Posterior cingulate gyrus (tissue), 11 donors: Measurements from ENCODE around the gene NBEA.
A peak's percentile ranks its signal among the peaks of the same experiment; 100 is the strongest.
"Not testable (repeated sequence)": the region's sequence is repeated elsewhere in the genome, so short reads cannot be mapped to it uniquely, and the experiment has no call there.

Experiments used
- DNase-seq, 10 donors: peaks; one replicate each; pipeline versions ENCODE4 v3.0.0 to v3.0.0-alpha.2; 2020 to 2021; ENCODE audit warnings: mixed read lengths in 3 of 10
- intact Hi-C: fragments of 100-400 bp; cut with DNase I; formaldehyde crosslinking; loops from one replicate; pipeline ENCODE4 v1.15.1; 2023

The NBEA gene, protein sequence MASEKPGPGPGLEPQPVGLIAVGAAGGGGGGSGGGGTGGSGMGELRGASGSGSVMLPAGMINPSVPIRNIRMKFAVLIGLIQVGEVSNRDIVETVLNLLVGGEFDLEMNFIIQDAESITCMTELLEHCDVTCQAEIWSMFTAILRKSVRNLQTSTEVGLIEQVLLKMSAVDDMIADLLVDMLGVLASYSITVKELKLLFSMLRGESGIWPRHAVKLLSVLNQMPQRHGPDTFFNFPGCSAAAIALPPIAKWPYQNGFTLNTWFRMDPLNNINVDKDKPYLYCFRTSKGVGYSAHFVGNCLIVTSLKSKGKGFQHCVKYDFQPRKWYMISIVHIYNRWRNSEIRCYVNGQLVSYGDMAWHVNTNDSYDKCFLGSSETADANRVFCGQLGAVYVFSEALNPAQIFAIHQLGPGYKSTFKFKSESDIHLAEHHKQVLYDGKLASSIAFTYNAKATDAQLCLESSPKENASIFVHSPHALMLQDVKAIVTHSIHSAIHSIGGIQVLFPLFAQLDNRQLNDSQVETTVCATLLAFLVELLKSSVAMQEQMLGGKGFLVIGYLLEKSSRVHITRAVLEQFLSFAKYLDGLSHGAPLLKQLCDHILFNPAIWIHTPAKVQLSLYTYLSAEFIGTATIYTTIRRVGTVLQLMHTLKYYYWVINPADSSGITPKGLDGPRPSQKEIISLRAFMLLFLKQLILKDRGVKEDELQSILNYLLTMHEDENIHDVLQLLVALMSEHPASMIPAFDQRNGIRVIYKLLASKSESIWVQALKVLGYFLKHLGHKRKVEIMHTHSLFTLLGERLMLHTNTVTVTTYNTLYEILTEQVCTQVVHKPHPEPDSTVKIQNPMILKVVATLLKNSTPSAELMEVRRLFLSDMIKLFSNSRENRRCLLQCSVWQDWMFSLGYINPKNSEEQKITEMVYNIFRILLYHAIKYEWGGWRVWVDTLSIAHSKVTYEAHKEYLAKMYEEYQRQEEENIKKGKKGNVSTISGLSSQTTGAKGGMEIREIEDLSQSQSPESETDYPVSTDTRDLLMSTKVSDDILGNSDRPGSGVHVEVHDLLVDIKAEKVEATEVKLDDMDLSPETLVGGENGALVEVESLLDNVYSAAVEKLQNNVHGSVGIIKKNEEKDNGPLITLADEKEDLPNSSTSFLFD (N-terminal part only)

GRCh38 chr13:34941835-34942731 is at the start of gene NBEA:
TSS of gene NBEA (plus strand) at chr13:34942270. CDS start at chr13:34942821, 551 bp downstream.
- peak; percentile 72 to 96 (median 82) for DNase-seq
- intact Hi-C loops, result loop anchor here (10.0 kb wide), 1 partner anchor 213 kb away; no protein-coding TSS in a partner anchor

DNA sequence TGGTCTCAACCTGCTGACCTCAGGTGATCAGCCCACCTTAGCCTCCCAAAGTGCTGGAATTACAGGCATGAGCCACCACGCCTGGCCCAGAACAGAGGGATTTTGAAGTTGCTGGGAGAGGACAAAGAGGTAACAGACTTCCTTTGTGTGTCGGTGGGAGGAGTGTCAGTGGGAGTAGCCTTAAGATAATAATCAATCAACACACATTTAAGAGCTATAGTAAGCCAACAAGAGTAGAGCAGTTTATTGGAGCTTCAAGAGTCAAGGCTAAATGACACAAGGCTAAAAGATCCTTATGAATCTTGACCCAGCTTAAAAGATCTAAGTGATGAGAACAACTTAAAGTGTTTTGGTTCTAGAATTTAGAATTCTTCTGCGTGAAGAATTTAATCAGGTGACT is 47.3 kb upstream of the NBEA start:
- intact Hi-C loops, result no loop called here
- no peak for DNase-seq

GRCh38 chr13:34897220-34897619 is 44.9 kb upstream of the NBEA start:
- DNase-seq, result no peak
- intact Hi-C loops, result no loop called here

GRCh38 chr13:34899888-34900287 is 42.2 kb upstream of the NBEA start:
- intact Hi-C loops, result no loop called here
- DNase-seq, result no peak

DNA sequence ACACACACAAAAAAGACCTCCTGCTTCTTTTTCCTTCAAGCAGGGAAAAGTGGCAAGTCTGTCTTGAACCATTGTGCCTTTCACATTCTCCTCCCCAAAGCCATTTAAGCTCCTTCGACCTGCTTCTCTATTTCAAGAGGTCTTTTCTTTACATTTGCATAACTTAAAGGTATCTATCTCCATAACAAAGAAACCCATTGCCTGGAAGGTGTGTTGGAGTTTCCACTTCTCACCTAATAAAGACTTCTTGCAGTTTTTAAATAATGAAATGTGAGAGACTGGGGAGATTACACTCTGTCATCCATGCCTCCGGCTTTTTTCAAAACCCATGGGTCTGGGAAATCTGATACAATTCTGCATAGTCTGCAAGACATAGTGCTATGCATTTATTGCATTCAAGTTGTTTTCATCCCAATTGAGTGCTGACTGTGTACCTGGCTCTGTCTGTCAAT is 41.8 kb upstream of the NBEA start:
- DNase-seq, result no peak
- intact Hi-C loops, result no loop called here

DNA sequence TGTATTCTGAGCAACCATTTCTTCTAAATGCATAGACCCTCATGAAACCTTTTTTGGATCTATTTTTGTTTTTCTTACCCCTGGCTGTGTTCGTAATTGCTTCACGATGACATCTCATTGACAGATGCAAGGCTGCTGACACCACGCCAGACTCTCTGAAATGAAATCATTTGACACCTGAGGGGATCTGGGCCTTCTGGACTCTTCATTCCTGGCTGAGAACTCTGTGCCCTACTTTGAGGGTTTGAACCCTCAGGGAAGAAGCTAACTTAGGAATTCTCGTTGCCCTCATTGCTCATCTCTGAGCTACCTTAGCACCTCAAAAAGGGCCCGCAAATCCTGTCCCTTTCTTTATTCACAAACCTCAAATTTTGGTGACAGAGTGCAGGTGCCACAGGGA is 40.5 kb upstream of the NBEA start:
- intact Hi-C loops, result no loop called here
- no peak for DNase-seq

DNA sequence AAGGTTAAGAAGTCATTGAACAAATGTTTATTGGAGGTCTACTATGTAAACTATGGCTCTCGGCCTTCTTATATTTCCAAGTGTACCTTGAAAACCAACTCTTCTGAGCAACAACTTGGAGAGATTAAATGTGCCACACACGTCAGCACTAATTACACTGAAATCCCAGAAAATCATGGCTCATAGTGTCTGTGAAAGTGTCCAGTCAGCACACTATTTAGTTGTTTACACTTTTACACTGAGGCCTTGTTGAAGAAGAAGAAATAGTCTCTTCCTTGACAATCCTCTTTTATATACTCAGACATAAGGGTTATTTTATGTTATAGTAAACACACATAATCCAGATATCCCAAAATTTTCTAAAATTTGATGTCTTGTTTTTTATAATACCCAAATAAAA is 30.9 kb upstream of the NBEA start:
- no peak for DNase-seq
- intact Hi-C loops, result no loop called here

DNA sequence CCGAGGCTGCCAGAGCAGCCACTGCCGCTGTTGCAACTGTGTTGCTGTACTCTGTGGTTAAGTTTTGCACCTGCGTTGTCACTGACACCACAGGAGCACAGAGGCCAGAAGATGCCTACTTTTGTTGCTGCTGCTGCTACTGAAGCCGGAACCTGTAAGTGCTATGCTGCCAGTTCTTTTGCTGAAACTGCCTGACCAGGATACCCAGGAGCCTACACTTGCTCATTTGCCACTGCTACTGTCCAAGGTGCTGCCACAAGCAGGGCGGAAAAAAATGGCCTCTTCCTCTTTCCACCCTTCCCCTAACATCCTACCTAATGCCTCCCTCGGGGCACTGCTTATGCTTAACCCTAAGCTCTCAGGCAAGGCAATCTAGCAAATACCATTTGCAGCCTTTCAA is 29.0 kb upstream of the NBEA start:
- DNase-seq, result no peak
- intact Hi-C loops, result no loop called here

GRCh38 chr13:34914416-34914815 is 27.7 kb upstream of the NBEA start:
- no peak for DNase-seq
- intact Hi-C loops, result no loop called here

GRCh38 chr13:34926508-34926907 is 15.6 kb upstream of the NBEA start:
- no peak for DNase-seq
- intact Hi-C loops, result no loop called here

- intact Hi-C loops, DNase-seq: not testable (repeated sequence)
These were observed 13.4 kb upstream of the NBEA start for GRCh38 chr13:34928676-34929075.

DNA sequence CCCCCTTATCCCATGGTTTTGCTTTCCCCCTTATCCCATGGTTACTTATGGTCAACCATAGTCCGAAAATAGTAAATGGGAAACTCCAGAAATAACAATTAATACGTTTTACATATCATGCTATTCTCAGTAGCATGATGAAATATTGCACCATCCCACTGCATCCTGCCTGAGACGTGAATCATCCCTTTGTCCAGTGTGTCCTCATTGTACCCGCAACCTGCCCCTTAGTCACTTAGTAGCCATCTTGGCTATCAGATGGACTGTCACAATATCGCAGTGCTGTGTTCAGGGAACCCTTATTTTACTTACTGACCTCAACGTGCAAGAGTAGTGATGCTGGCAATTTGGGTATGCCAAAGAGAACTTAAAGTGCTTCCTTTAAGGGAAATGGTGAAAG is 10.5 kb upstream of the NBEA start:
- no peak for DNase-seq
- intact Hi-C loops, result no loop called here

DNA sequence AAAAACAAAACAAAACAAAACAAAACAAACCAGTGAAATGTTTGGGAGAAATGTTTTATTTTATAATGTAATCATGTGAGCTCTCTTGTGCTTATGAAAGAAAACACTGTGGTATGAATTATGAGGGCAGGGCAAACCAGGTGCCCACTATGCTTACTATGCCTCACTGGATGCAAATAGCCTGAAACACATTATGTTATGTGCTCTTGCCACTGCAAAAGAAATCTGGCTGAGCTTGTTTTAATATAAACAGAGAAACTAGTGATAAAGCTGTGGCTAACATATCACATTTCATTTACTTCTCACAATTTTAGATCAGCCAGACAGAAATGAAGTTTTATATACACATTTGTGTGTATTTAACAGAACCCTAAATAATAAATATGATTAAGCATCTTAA is 8.7 kb upstream of the NBEA start:
- no peak for DNase-seq
- intact Hi-C loops, result no loop called here

DNA sequence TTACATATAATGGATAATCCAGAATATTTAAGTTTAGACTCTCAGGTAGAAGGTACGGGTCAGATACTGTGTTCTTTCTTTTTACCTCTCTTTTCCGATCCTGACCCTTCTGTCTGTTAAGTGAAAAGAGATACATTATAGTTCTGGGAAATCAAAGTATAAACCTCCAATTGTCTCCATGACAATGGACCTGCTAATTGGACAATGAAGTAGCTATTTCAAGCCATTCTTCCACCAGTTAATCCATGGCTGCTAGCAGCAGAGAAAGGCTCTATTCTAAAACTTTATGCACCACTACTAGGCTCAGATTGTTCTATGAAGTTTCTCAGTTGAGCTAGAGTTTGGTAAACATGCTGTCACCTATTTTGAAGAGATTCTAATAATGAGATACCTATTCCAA is 8.3 kb upstream of the NBEA start:
- intact Hi-C loops, result no loop called here
- DNase-seq, result no peak

GRCh38 chr13:34935841-34936240 is 6.2 kb upstream of the NBEA start:
- intact Hi-C loops, result no loop called here
- no peak for DNase-seq

- no peak for DNase-seq
- intact Hi-C loops, result loop anchor here (10.0 kb wide), 1 partner anchor 215 kb away; no protein-coding TSS in a partner anchor
These were observed 2.3 kb upstream of the NBEA start for GRCh38 chr13:34939771-34940170.

DNA sequence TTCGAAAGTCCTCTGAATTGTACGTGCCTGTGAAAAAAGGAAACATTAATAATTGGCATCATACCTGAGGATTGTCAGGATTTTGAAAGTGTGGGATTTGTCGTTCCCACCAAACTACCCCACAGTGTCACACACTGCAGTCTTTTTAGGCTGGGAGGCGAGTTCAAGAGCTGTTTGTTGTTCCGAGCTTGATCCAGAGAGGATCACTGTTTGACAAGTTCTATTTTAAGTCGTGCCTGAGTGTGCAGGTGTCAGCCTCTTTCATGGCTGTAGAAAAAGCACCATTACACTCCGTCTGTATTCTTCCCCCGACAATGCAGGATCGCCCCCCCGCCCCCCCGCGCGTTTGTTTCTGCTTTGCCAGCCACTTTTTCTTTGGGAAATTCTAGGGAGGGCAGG is 635 bp upstream of the NBEA start:
- intact Hi-C loops, result loop anchor here (10.0 kb wide), 1 partner anchor 213 kb away; no protein-coding TSS in a partner anchor
- DNase-seq, result no peak

DNA sequence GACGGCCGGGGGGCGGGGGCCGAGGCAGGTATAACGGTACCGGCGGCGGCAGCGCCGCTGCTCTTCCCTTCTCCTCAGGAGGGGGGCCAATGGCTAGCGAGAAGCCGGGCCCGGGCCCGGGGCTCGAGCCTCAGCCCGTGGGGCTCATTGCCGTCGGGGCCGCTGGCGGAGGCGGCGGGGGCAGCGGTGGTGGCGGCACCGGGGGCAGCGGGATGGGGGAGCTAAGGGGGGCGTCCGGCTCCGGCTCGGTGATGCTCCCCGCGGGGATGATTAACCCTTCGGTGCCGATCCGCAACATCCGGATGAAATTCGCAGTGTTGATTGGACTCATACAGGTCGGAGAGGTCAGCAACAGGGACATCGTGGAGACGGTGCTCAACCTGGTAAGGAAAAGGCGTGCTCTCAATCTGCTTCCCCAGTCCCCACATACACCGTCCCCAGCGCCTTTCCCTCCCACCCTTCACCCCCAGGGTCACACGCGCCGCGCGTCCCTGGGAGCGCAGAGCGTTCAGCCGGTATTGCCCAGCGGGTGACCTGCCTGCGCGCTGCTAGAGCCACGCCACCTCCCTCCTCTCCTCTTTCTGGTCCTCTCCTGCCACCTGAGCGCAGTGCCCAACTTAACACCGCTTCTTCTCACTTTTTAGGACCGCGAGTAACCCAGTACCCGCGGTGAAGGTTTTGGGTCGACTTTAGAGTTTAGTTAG is 814 bp downstream of the NBEA start:
- intact Hi-C loops, result loop anchor here (10.0 kb wide), 1 partner anchor 212 kb away; no protein-coding TSS in a partner anchor
- peak in 8 of 10 donors; percentile 15 to 84 (median 30) for DNase-seq
